Testis (tissue), 3 donors: ENCODE measurements around the gene RHOBTB3. TPM values are rescaled to one million over a fixed set of nuclear protein-coding genes. Genes with fewer than 3 reads are reported as not detected.
"Not testable (repeated sequence)": the region's sequence is repeated elsewhere in the genome, so short reads cannot be mapped to it uniquely, and the experiment has no call there.

Experiments used
- DNase-seq: peaks from one replicate; pipeline ENCODE4 v3.0.0-alpha.2; 2019
- H3K27ac ChIP-seq, 2 donors: fragments of 200-600 bp; sonication (generic); one replicate each; pipeline ENCODE4 v1.5.1; 2019
- H3K27me3 ChIP-seq: fragments of 200-600 bp; sonication (generic); one replicate; pipeline ENCODE4 v1.5.1; 2019
- H3K36me3 ChIP-seq: fragments of 200-600 bp; sonication (generic); one replicate; pipeline ENCODE4 v1.5.1; 2017; ENCODE audit warnings: low read depth; ENCODE audit errors: missing control alignments
- H3K4me1 ChIP-seq: fragments of 200-600 bp; sonication (generic); one replicate; pipeline ENCODE4 v1.5.1; 2019
- H3K4me3 ChIP-seq, 2 donors: fragments of 200-600 bp; sonication (generic); one replicate each; pipeline ENCODE4 v1.5.1; 2017 to 2019
- H3K9me3 ChIP-seq: fragments of 200-600 bp; sonication (generic); one replicate; pipeline ENCODE4 v1.5.1; 2017
- CTCF ChIP-seq, 3 experiments: fragments of 450-650 bp in 2 of 3; fragments of 200-600 bp in 1 of 3; sonication (generic) in 1 of 3; IDR thresholded peaks; one replicate each; pipeline ENCODE4 v1.5.1; 2016 to 2019; ENCODE audit warnings: antibody characterized with exemption in 3 of 3, mild to moderate bottlenecking in 2 of 3, moderate library complexity in 1 of 3
- POLR2A ChIP-seq: fragments of 450-650 bp; IDR thresholded peaks from one replicate; pipeline ENCODE4 v1.6.1; 2017; ENCODE audit warnings: antibody characterized with exemption, mild to moderate bottlenecking, moderate library complexity
- WGBS, 2 donors: methylation state at CpG; one replicate each; pipeline ENCODE4 v1.1.5; 2018; 5-methylcytosine and 5-hydroxymethylcytosine counted together
- intact Hi-C: fragments of 100-400 bp; cut with DNase I; formaldehyde crosslinking; loops from one replicate; pipeline ENCODE4 v1.15.1; 2023; ENCODE audit warnings: low total_unique reads
- polyA plus RNA-seq: library from polyadenylated mRNA; stranded (reverse); fragments of 350-450 nt; fragmentation: Illumina TruSeq; extraction: RNeasy Lipid Tissue Mini Kit (QIAGEN cat#74804); gene quantifications from one replicate; pipeline ENCODE4 v1.2.3, GENCODE V29; 2014; ENCODE audit warnings: low read depth, low replicate concordance; ENCODE audit not compliant: insufficient read depth
- total RNA-seq, 2 donors: library from RNA; depleted of rRNA; stranded (reverse); fragments of >200 nt; gene quantifications; one replicate each; pipeline ENCODE4 v1.2.3, GENCODE V29; 2016

The RHOBTB3 gene
- total and polyA plus RNA-seq, 3 donors from 2014 or later = 44.1 to 190 (median 163) TPM

DNA sequence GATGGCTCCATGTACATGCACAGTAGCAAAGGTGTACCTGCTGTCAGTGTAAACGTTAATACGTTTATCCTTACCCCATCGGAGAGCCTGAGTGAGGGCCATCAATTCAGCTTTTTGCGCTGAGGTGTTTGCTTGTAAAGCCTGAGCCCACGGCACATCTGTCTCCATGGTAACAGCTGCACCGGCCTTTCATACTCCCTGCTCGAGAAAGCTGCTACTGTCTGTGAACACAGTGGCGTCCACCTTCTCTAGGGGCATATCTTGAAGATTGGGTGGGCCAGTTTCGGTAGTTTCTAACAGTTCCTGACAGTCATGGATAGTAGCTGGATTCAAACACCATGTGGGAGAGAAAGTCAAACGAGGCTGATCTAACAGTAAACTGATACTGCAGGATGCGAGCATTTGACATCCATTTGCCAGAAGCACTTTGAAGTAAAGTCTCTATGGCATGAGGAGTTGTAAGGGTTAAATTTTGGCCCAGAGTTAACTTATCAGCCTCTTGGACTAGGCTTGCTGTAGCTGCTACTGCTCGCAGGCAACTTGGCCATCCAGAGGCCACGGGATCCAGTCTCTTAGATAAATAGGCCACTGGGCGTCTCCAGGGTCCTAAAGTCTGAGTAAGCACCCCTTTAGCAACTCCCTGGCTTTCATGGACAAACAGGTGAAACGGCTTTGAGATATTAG, 21.0 kb upstream of the RHOBTB3 start:
- DNase-seq = peak; percentile 85
- Histone ChIP-seq H3K27me3 (no peaks in the 10 kb centered on the region), H3K27ac (peak overlapping the region in 1 of 2 donors; percentile 59), H3K4me1 (peaks cover 5% of the 10 kb centered on the region), H3K4me3 (peak overlapping the region; percentile 21 to 24), H3K36me3 (no peaks in the 10 kb centered on the region), H3K9me3 (no peaks in the 10 kb centered on the region)
- intact Hi-C loops = no loop called here
- 31 to 51% methylated on average over 12 to 15 of the region's 15 CpGs for WGBS, 2 donors
- TF ChIP-seq POLR2A (no peak), CTCF (IDR thresholded peaks at IDR 0.05) (no peak)

GRCh38 chr5:95710651-95711500, 20.3 kb upstream of the RHOBTB3 start:
- H3K9me3 ChIP-seq, H3K4me1 ChIP-seq, intact Hi-C loops, DNase-seq, H3K36me3 ChIP-seq, H3K27me3 ChIP-seq: not testable (repeated sequence)
- 19 to 31% methylated on average over 23 of the region's 23 CpGs for WGBS, 2 donors
- Histone ChIP-seq H3K27ac (peak overlapping the region; percentile 6 to 59), H3K4me3 (peak overlapping the region; percentile 21 to 24)

DNA sequence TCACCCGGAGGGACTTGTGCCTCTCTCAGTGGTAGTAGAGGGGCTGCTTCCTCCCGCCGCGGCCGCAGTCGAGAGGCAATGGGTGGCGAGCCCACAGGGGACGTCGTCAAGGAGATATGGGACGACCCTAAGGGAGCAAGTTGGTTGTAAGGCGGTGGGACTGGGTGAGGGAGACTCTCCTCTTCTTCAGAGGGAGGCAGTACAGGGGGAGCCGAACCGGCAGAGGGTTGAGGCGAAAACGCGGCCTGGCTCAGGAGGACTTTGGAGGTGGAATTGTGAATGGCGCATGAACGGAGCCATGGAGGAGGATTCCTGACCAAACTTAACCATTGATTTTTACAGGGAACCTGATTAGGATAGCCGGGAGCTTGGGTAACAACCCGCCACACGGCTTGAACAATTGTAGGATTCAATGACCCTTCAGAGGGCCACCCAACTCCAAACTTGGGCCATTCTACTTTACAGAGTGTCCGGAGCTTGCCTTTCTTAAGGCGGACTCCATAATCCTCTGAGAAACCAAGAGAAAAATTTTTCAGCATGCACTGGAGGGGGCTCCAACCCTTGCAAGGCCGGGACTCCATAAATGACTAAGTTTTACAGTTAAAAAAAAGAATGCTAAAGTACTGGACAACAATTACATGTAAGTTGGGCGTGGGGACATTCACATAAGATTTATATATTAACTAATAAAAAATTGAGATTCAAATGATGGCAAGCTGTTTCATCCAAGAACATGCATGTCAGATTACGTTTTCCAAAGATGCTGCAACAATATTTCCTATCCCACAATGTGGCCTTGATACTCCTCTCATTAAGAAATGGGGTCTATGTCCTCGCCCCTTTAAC, 19.4 kb upstream of the RHOBTB3 start:
- no peaks in the 10 kb centered on the region for H3K27me3 ChIP-seq
- peak overlapping the region in 1 of 2 donors; percentile 59 for H3K27ac ChIP-seq
- H3K36me3 ChIP-seq = no peaks in the 10 kb centered on the region
- no peak for DNase-seq
- TF ChIP-seq POLR2A (no peak), CTCF (IDR thresholded peaks at IDR 0.05) (no peak)
- WGBS, 2 donors = 52 to 72% methylated on average over 27 of the region's 27 CpGs
- intact Hi-C loops = no loop called here
- H3K4me3 ChIP-seq = peak overlapping the region; percentile 21 to 24
- peaks cover 5% of the 10 kb centered on the region for H3K4me1 ChIP-seq
- no peaks in the 10 kb centered on the region for H3K9me3 ChIP-seq

DNA sequence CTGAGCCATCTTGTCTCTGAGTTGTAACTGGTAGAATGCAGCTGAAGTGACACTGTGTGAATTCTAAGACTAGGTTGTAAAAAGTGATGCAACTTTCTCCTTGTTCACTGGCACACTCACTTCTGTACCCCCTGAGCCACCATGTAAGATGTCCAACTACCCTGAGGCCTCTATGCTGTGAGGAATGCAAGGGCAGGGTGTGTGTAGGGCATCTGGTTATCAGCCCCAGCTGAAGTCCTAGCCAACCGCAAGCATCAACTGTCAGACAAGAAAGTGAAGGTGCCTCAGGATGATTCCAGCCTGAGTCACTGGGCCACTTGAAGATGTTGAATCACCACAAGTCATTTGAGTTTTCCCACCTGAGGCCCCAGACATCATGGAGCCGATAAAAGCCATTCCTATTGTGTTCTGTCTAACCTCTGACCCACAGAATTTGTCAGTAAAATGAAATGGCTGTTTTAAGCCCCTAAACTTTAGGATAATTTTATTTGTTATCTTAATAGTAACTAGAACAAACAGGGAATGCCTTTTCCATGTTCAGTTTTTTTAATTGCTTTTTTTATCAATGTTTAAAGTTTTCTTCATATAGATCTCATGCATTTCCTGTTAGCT, 18.7 kb upstream of the RHOBTB3 start:
- H3K4me3 ChIP-seq = no peak overlapping the region
- H3K36me3 ChIP-seq = no peaks in the 10 kb centered on the region
- peaks cover 5% of the 10 kb centered on the region for H3K4me1 ChIP-seq
- H3K27me3 ChIP-seq = no peaks in the 10 kb centered on the region
- intact Hi-C loops = no loop called here
- TF ChIP-seq POLR2A = no peak
- no peak for TF ChIP-seq CTCF (IDR thresholded peaks at IDR 0.05)
- WGBS, 2 donors = 68 to 84% methylated on average over 2 of the region's 2 CpGs
- H3K27ac ChIP-seq = no peak overlapping the region
- DNase-seq = no peak
- H3K9me3 ChIP-seq = no peaks in the 10 kb centered on the region

DNA sequence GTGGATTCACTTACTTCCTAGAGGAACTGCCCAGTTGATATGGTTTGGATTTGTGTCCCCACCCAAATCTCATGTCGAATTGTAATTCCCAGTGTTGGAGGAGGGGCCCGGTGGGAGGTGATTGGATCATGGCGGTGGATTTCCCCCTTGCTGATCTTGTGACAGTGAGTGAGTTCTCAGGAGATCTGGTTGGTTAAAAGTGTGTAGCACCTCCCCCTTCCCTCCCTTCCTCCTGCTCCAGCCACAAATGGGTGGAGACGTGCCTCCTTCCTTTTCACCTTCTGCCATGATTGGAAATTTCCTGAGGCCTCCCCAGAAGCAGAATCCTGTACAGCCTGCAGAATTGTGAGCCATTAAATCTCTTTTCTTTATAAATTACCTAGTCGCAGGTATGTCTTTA, 17.9 kb upstream of the RHOBTB3 start:
- H3K27me3 ChIP-seq, H3K36me3 ChIP-seq, H3K4me1 ChIP-seq, H3K27ac ChIP-seq, DNase-seq, H3K9me3 ChIP-seq, H3K4me3 ChIP-seq, intact Hi-C loops: not testable (repeated sequence)
- 83 to 93% methylated on average over 5 of the region's 5 CpGs for WGBS, 2 donors
